ELR (cell line): ENCODE data around the gene UBL3.
A peak's percentile ranks its signal among the peaks of the same experiment; 100 is the strongest.

Source experiments
- DNase-seq: peaks from one replicate; pipeline ENCODE4 v3.0.0-alpha.2; 2015; ENCODE audit warnings: low read depth

The UBL3 gene

GRCh38 chr13:29758531-29759114 lies 91.8 kb downstream of the UBL3 start:
- DNase-seq, result peak; percentile 14

- no peak for DNase-seq
These were observed 93.9 kb downstream of the UBL3 start for GRCh38 chr13:29756506-29756905.

- peak; percentile 39 for DNase-seq
These were observed 96.0 kb downstream of the UBL3 start for GRCh38 chr13:29754473-29754806.

- DNase-seq, result no peak
These were observed 96.6 kb downstream of the UBL3 start for GRCh38 chr13:29753618-29754472.

- DNase-seq, result no peak
These were observed 98.2 kb downstream of the UBL3 start for GRCh38 chr13:29752175-29752574.

- DNase-seq, result no peak
These were observed 100.3 kb downstream of the UBL3 start for GRCh38 chr13:29750183-29750530.

- peak; percentile 11 for DNase-seq
These were observed 100.8 kb downstream of the UBL3 start for GRCh38 chr13:29749401-29750182.

- no peak for DNase-seq
These were observed 102.3 kb downstream of the UBL3 start for GRCh38 chr13:29748097-29748496.

GRCh38 chr13:29746148-29746677 lies 104.2 kb downstream of the UBL3 start:
- no peak for DNase-seq

GRCh38 chr13:29745704-29746103 lies 104.7 kb downstream of the UBL3 start:
- no peak for DNase-seq

- DNase-seq, result no peak
These were observed 107.1 kb downstream of the UBL3 start for GRCh38 chr13:29743201-29743786.

- no peak for DNase-seq
These were observed 109.5 kb downstream of the UBL3 start for GRCh38 chr13:29740961-29741360.

GRCh38 chr13:29737061-29737460 lies 113.4 kb downstream of the UBL3 start:
- no peak for DNase-seq

- peak; percentile 52 for DNase-seq
These were observed 117.2 kb downstream of the UBL3 start for GRCh38 chr13:29733147-29733611.

- peak; percentile 16 for DNase-seq
These were observed 120.2 kb downstream of the UBL3 start for GRCh38 chr13:29730253-29730652.

GRCh38 chr13:29722415-29722814 lies 128.0 kb downstream of the UBL3 start:
- DNase-seq, result no peak

- no peak for DNase-seq
These were observed 128.7 kb downstream of the UBL3 start for GRCh38 chr13:29721766-29722165.

- no peak for DNase-seq
These were observed 131.7 kb downstream of the UBL3 start for GRCh38 chr13:29718694-29719093.

GRCh38 chr13:29716493-29716892 lies 133.9 kb downstream of the UBL3 start:
- DNase-seq, result no peak
